ES-I3 (cell line): Measurements from ENCODE around the gene CCNK.

Experiments
- H3K36me3 ChIP-seq: 2 replicates; pipeline ENCODE4 v1.6.1; 2013; ENCODE audit warnings: mild to moderate bottlenecking, low read length, control low read depth, moderate library complexity; ENCODE audit not compliant: insufficient read depth
- H3K4me1 ChIP-seq: 2 replicates; pipeline ENCODE4 v1.6.1; 2013; ENCODE audit warnings: mild to moderate bottlenecking, control low read depth, low read length; ENCODE audit not compliant: insufficient read depth
- H3K9ac ChIP-seq: 2 replicates; pipeline ENCODE4 v1.6.1; 2013; ENCODE audit warnings: low read depth, mild to moderate bottlenecking, low read length, moderate library complexity
- H3K9me3 ChIP-seq: 2 replicates; pipeline ENCODE4 v1.6.1; 2013; ENCODE audit warnings: mild to moderate bottlenecking, low read length, moderate library complexity; ENCODE audit not compliant: control insufficient read depth, insufficient read depth

The CCNK gene

GRCh38 chr14:99535908-99536778 lies 54.9 kb downstream of the CCNK start:
- Histone ChIP-seq H3K4me1 (peaks cover 35% of the 10 kb centered on the region), H3K9ac (no peak overlapping the region)

DNA sequence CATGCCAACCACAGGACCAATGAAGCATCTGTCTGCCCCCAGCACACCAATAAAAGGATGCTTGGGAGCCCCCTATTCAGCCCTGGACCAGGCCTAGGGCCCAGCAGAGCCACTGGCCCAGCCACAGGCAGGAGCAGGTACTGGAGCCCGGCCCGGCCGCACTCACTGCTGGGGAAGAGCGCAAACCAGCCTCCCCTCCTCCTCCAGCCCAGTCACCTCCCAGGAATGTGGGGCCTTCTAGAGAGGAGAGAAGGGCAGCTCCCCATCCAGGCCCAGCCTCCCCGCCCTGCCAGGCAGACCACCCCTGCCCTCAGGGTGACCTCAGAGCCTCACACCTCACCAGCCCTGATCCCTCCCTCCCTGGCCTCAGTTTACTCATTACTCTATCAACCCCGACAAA lies 56.2 kb downstream of the CCNK start:
- H3K36me3 ChIP-seq = no peaks in the 10 kb centered on the region
- peaks cover 30% of the 10 kb centered on the region for H3K4me1 ChIP-seq
- H3K9me3 ChIP-seq = no peaks in the 10 kb centered on the region
- no peak overlapping the region for H3K9ac ChIP-seq

More at GRCh38 chr14:99535908-99536778, 54.9 kb downstream of the CCNK start:
- no peaks in the 10 kb centered on the region for H3K9me3 ChIP-seq
- no peaks in the 10 kb centered on the region for H3K36me3 ChIP-seq

DNA sequence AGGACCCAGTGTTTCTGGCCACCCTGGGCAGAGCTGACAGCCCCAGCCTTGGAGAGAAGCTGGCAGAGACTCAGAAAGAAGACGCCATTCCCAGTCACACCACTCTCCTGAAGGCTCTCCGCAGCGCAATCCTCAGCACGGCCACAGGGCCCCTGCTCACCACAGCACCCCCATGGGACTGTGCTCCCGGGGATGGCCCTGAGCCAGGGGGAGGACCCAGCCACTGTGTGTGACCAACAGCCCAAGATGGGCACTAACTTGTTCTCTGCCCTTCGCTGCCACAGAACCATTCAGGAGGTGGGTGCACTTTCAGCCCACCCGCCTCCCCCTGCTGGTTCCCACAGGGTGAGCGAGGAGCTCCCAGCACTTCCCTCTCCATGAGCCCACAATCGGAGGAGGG lies 57.1 kb downstream of the CCNK start:
- Histone ChIP-seq H3K9ac (no peak overlapping the region), H3K9me3 (no peaks in the 10 kb centered on the region), H3K36me3 (no peaks in the 10 kb centered on the region), H3K4me1 (peaks cover 30% of the 10 kb centered on the region)

- H3K9ac ChIP-seq = no peak overlapping the region
- H3K36me3 ChIP-seq = no peaks in the 10 kb centered on the region
- H3K4me1 ChIP-seq = peaks cover 30% of the 10 kb centered on the region
- H3K9me3 ChIP-seq = no peaks in the 10 kb centered on the region
Measured at GRCh38 chr14:99538733-99539132, 57.5 kb downstream of the CCNK start.

DNA sequence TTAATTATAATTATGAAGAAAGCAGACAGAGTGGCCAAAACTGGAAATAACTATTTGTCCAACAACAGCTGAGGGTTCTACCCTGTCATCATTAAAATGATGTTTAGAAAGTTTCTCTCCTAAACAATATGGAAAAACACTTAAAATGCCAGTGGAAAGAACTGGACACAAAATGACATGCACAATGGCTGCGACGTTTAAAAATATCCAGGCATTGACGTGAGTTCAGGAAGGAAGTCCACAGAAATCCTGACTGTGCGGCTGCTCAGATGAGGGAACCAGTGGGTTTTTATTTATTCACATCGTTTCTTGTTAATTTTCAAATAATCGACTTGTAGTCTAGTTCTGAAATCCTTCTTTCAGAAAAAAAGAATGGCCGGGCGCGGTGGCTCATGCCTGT lies 58.3 kb downstream of the CCNK start:
- Histone ChIP-seq H3K36me3 (no peaks in the 10 kb centered on the region), H3K4me1 (peaks cover 30% of the 10 kb centered on the region), H3K9ac (no peak overlapping the region)

DNA sequence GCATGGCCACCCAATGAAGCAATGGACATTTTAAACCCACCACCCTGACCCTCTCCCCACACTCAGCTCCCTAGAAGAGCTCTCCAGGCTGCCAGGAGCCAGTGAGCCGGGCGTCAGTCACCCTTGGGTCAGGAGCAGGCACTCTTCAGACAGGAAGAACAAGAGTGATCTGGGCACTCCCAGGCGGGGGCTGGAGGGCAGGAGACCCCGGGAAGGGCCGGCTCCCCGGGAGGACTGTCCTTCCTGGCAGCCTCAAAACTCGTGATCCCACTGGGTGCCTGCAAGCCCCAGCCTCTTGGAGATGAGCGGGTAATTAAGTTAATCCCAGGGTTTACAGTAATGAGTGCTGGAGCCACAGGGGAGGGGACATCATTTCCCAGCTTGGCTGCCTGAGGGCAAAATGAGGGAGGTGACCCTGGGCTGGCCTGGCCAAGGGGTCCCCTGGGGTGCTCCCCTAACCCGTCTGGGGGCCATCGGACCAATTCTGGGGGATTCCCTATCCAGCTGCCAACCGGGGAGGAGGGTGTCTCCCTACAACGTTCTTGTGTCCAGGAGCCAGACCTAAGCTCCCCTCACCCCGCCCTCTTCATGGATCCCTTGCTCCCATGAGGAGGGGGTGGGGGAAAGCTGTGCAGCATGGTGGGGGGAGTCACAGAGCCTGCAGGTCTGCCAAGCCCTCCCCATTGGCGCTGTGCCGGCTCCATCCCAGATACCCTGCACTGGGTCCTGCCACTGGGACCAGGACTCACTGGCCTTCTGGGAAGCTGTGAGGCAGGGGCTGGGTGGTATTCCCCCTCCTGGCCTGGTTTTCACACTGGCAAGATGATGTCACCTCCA lies 59.2 kb downstream of the CCNK start:
- Histone ChIP-seq H3K36me3 (no peaks in the 10 kb centered on the region), H3K4me1 (peaks cover 32% of the 10 kb centered on the region), H3K9me3 (no peaks in the 10 kb centered on the region), H3K9ac (no peak overlapping the region)

More for the DNA sequence above, 58.3 kb downstream of the CCNK start:
- no peaks in the 10 kb centered on the region for H3K9me3 ChIP-seq

DNA sequence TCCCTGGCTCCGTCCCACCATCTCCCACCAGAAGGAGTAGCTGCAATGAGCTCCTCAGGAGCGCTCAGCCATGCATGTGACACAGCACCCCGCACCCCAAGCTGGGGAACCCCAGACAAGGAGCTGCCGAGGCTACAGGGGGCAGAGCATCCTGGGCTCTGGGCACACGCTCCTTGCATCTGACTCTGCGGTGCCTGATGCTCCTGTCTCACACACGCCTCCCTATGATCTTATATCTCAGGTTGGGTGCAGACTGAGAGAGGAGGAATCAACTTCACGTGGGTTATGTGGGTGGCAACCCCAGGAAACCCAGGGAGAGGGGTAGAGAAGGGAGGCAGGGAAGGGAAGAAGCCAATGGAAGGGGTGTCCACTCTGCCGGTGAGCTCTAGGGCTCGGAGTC lies 60.0 kb downstream of the CCNK start:
- Histone ChIP-seq H3K4me1 (peaks cover 34% of the 10 kb centered on the region), H3K36me3 (no peaks in the 10 kb centered on the region)

DNA sequence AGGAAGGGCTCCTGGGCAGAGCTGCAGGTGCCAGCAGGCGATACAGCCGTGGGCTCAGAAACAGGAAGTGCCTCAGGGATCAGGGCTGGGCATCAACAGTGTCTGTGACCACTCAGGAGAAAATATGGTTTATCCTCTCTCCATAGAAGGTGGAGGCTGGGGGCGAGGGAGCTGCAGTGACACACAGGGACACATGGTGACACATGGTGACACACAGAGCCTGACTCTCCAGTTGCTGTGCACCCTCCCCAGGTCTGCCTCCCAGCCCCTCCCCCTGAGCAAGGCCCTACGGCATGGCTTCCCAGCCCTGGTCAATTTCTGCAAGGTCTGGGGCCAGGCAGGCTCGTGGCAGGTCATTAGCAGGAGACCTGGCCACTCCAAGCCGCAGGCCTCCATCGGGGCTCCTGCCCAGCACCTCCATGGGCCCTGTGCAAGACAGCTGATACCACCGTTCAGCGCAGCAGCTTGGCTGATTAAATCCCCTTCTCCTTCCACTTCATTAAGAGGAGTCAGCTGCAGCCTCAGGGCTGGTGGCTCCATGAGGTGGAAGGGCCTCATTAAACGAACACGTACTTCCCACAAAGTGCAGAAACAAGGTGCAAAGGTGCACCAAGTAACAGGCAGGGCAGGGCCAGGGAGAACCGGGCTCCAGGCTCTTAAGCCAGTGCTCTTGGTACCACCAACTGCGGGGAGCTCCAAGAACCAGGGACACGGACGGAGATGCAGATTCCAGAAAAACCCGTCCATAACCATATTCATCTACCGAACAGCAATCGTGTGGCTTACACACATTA lies 60.7 kb downstream of the CCNK start:
- Histone ChIP-seq H3K36me3 (no peaks in the 10 kb centered on the region), H3K9ac (no peak overlapping the region), H3K4me1 (peaks cover 32% of the 10 kb centered on the region)

More for the DNA sequence above, 60.0 kb downstream of the CCNK start:
- no peaks in the 10 kb centered on the region for H3K9me3 ChIP-seq
- H3K9ac ChIP-seq = no peak overlapping the region

GRCh38 chr14:99542566-99542965 lies 61.4 kb downstream of the CCNK start:
- Histone ChIP-seq H3K9ac (no peak overlapping the region), H3K4me1 (peaks cover 27% of the 10 kb centered on the region)

More for the DNA sequence above, 60.7 kb downstream of the CCNK start:
- H3K9me3 ChIP-seq = no peaks in the 10 kb centered on the region

DNA sequence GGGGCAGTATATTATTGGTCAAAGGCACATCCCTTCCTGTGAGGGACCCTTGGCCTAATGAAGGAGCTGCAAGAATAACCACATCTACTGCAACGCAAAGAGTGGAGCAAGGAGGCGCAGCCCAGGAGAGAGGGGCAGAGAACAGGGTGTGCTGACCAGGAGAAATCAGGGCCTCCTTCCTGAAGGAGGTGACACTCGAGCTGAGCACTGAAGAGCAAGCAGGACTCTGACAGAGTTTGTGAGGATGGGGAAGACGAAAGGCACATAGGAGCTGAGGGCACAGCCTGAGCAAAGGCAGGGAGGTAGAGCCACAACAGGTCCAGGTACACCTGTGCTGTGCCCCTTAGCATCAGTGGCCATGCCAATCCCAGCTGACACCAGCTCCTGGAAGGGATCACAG lies 62.2 kb downstream of the CCNK start:
- Histone ChIP-seq H3K9ac (no peak overlapping the region), H3K9me3 (no peaks in the 10 kb centered on the region), H3K36me3 (no peaks in the 10 kb centered on the region), H3K4me1 (peaks cover 18% of the 10 kb centered on the region)

More at GRCh38 chr14:99542566-99542965, 61.4 kb downstream of the CCNK start:
- Histone ChIP-seq H3K9me3 (no peaks in the 10 kb centered on the region), H3K36me3 (no peaks in the 10 kb centered on the region)

DNA sequence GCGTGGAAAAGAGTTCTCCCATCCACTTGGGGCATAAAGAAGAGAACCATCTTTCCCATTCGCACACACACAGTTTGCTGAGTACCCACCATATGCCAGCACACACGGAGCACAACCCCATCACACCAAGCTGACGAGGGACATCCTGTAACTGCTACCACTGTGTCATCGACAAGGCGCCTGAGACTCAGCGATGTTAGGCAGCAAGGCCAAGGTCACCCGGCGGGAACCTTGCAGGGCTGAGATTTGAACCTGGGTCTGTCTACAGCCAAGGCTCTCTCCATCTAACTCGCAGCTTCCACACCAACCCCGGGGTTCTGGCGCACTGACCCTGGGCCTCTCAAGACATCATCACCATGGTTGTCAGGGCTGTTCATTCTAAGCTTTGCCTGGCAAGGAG lies 62.8 kb downstream of the CCNK start:
- Histone ChIP-seq H3K36me3 (no peaks in the 10 kb centered on the region), H3K9me3 (no peaks in the 10 kb centered on the region), H3K4me1 (peaks cover 15% of the 10 kb centered on the region)

DNA sequence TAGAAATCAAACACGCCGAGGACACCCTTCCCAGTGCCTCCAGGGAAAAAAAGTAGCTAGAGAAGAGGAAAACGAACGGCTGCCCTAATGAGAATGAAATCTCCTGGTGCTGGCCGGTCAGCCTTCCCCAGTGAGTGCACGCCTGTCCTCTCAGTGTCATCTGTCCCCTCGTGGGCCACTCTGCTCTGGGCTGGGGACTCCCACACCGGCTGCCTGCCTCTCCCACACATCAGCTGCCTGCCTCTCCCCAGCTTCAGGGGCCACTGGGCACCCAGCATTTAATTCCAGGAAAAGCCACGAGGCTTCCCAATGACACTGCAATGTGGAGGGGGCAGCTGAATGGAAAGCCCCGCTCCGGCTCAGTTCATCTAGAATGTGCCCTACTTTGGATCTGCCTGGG lies 63.8 kb downstream of the CCNK start:
- Histone ChIP-seq H3K9me3 (no peaks in the 10 kb centered on the region), H3K36me3 (no peaks in the 10 kb centered on the region), H3K4me1 (peaks cover 21% of the 10 kb centered on the region), H3K9ac (no peak overlapping the region)

More for the DNA sequence above, 62.8 kb downstream of the CCNK start:
- no peak overlapping the region for H3K9ac ChIP-seq

- Histone ChIP-seq H3K9me3 (no peaks in the 10 kb centered on the region), H3K4me1 (peaks cover 21% of the 10 kb centered on the region), H3K9ac (no peak overlapping the region), H3K36me3 (no peaks in the 10 kb centered on the region)
Measured at GRCh38 chr14:99545586-99545985, 64.4 kb downstream of the CCNK start.
